HEK293 (cell line): Measurements from ENCODE around the gene NOC4L.

Experiments
- CTCF ChIP-seq: fragments of 450-650 bp; formaldehyde crosslinking; IDR thresholded peaks from 2 replicates; pipeline ENCODE4 v1.5.1; 2016; ENCODE audit warnings: missing biosample characterization, missing genetic modification characterization
- FEZF1 ChIP-seq: fragments of 450-650 bp; formaldehyde crosslinking; IDR thresholded peaks from 2 replicates; pipeline ENCODE4 v1.5.1; 2016; ENCODE audit warnings: missing biosample characterization, missing genetic modification characterization
- MYNN ChIP-seq: fragments of 450-650 bp; formaldehyde crosslinking; IDR thresholded peaks from 2 replicates; pipeline ENCODE4 v1.5.1; 2016; ENCODE audit warnings: missing biosample characterization, missing genetic modification characterization, borderline replicate concordance
- SCRT2 ChIP-seq: fragments of 450-650 bp; formaldehyde crosslinking; IDR thresholded peaks from 2 replicates; pipeline ENCODE4 v1.5.1; 2016; ENCODE audit warnings: missing biosample characterization, missing genetic modification characterization
- SP7 ChIP-seq: fragments of 450-650 bp; formaldehyde crosslinking; IDR thresholded peaks from 2 replicates; pipeline ENCODE4 v1.5.1; 2016; ENCODE audit warnings: missing biosample characterization, missing genetic modification characterization
- ZBTB26 ChIP-seq: fragments of 450-650 bp; formaldehyde crosslinking; optimal IDR thresholded peaks from 2 replicates; pipeline ENCODE3; 2016; ENCODE audit warnings: missing biosample characterization, mild to moderate bottlenecking, missing genetic modification characterization
- ZNF132 ChIP-seq: fragments of 450-650 bp; formaldehyde crosslinking; IDR thresholded peaks from 2 replicates; pipeline ENCODE4 v1.5.1; 2017; ENCODE audit warnings: missing biosample characterization, missing genetic modification characterization, borderline replicate concordance
- ZNF148 ChIP-seq: fragments of 450-650 bp; formaldehyde crosslinking; IDR thresholded peaks from 2 replicates; pipeline ENCODE4 v1.5.0; 2017; ENCODE audit warnings: missing biosample characterization, missing genetic modification characterization, borderline replicate concordance
- ZNF18 ChIP-seq: fragments of 450-650 bp; formaldehyde crosslinking; IDR thresholded peaks from 2 replicates; pipeline ENCODE4 v1.5.1; 2016; ENCODE audit warnings: missing biosample characterization, missing genetic modification characterization
- ZNF239 ChIP-seq: fragments of 450-650 bp; formaldehyde crosslinking; IDR thresholded peaks from 2 replicates; pipeline ENCODE4 v1.5.1; 2016; ENCODE audit warnings: missing biosample characterization, missing genetic modification characterization
- ZNF423 ChIP-seq: fragments of 450-650 bp; formaldehyde crosslinking; IDR thresholded peaks from 2 replicates; pipeline ENCODE4 v1.5.1; 2016; ENCODE audit warnings: missing biosample characterization, missing genetic modification characterization
- ZNF501 ChIP-seq: fragments of 450-650 bp; formaldehyde crosslinking; IDR thresholded peaks from 2 replicates; pipeline ENCODE4 v1.5.1; 2016; ENCODE audit warnings: missing biosample characterization, missing genetic modification characterization
- ZNF518A ChIP-seq: fragments of 450-650 bp; formaldehyde crosslinking; conservative IDR thresholded peaks from 2 replicates; pipeline ENCODE4 v1.5.1; 2016; ENCODE audit warnings: low read depth, missing biosample characterization, missing genetic modification characterization
- ZNF529 ChIP-seq: fragments of 450-650 bp; formaldehyde crosslinking; IDR thresholded peaks from 2 replicates; pipeline ENCODE4 v1.5.1; 2017; ENCODE audit warnings: missing genetic modification characterization, missing biosample characterization; ENCODE audit not compliant: insufficient replicate concordance
- ZNF555 ChIP-seq: fragments of 450-650 bp; formaldehyde crosslinking; conservative IDR thresholded peaks from 2 replicates; pipeline ENCODE4 v1.5.1; 2017; ENCODE audit warnings: missing biosample characterization, mild to moderate bottlenecking, missing genetic modification characterization, inconsistent platforms
- ZNF560 ChIP-seq: fragments of 450-650 bp; formaldehyde crosslinking; IDR thresholded peaks from 2 replicates; pipeline ENCODE4 v1.5.1; 2017; ENCODE audit warnings: missing biosample characterization, missing genetic modification characterization, borderline replicate concordance
- ZNF600 ChIP-seq: fragments of 450-650 bp; formaldehyde crosslinking; IDR thresholded peaks from 2 replicates; pipeline ENCODE4 v1.5.1; 2016; ENCODE audit warnings: missing biosample characterization, missing genetic modification characterization
- ZNF621 ChIP-seq: fragments of 450-650 bp; formaldehyde crosslinking; IDR thresholded peaks from 2 replicates; pipeline ENCODE4 v1.5.1; 2017; ENCODE audit warnings: missing biosample characterization, missing genetic modification characterization
- ZNF623 ChIP-seq: fragments of 450-650 bp; formaldehyde crosslinking; IDR thresholded peaks from 2 replicates; pipeline ENCODE4 v1.5.1; 2016; ENCODE audit warnings: missing biosample characterization, missing genetic modification characterization
- ZNF624 ChIP-seq: fragments of 450-650 bp; formaldehyde crosslinking; IDR thresholded peaks from 2 replicates; pipeline ENCODE4 v1.5.1; 2017; ENCODE audit warnings: missing biosample characterization, missing genetic modification characterization
- ZNF626 ChIP-seq: fragments of 450-650 bp; sonication (Bioruptor Pico); formaldehyde crosslinking; IDR thresholded peaks from 2 replicates; pipeline ENCODE4 v1.5.1; 2018; ENCODE audit warnings: missing biosample characterization, missing genetic modification characterization, inconsistent platforms
- ZNF629 ChIP-seq: fragments of 450-650 bp; formaldehyde crosslinking; IDR thresholded peaks from 2 replicates; pipeline ENCODE4 v1.5.1; 2017; ENCODE audit warnings: missing biosample characterization, missing genetic modification characterization
- ZNF677 ChIP-seq: fragments of 450-650 bp; IDR thresholded peaks from 2 replicates; pipeline ENCODE4 v1.5.0; 2018; ENCODE audit warnings: missing biosample characterization, mild to moderate bottlenecking, missing genetic modification characterization, moderate library complexity
- ZNF692 ChIP-seq: fragments of 450-650 bp; formaldehyde crosslinking; IDR thresholded peaks from 2 replicates; pipeline ENCODE4 v1.5.1; 2016; ENCODE audit warnings: missing biosample characterization, missing genetic modification characterization
- ZNF701 ChIP-seq: fragments of 450-650 bp; formaldehyde crosslinking; IDR thresholded peaks from 2 replicates; pipeline ENCODE4 v1.5.1; 2016; ENCODE audit warnings: missing biosample characterization, missing genetic modification characterization
- ZNF791 ChIP-seq: fragments of 450-650 bp; formaldehyde crosslinking; IDR thresholded peaks from 2 replicates; pipeline ENCODE4 v1.5.1; 2016; ENCODE audit warnings: missing biosample characterization, missing genetic modification characterization

Gene NOC4L

GRCh38 chr12:132153501-132154340 is 9.5 kb downstream of the NOC4L start (continued):
- TF ChIP-seq ZNF692 = no peak
- TF ChIP-seq SCRT2 (tag by site-specific recombination) = no peak
- TF ChIP-seq ZNF701 = no peak
- no peak for TF ChIP-seq FEZF1 (tag by site-specific recombination)
- no peak for TF ChIP-seq ZNF560
- no peak for TF ChIP-seq ZNF518A (tag by site-specific recombination)
- TF ChIP-seq CTCF (tag by site-specific recombination) = peak; percentile 94
- no peak for TF ChIP-seq ZNF555 (tag by site-specific recombination)
- no peak for TF ChIP-seq ZNF18 (tag by site-specific recombination)
- TF ChIP-seq ZNF621 (tag by site-specific recombination) = no peak
- no peak for TF ChIP-seq ZNF239 (tag by site-specific recombination)
- TF ChIP-seq ZNF423 = no peak
- TF ChIP-seq ZNF629 = peak; percentile 65
- no peak for TF ChIP-seq ZNF677 (tag by site-specific recombination)
- TF ChIP-seq ZNF501 = no peak
- no peak for TF ChIP-seq ZNF626 (tag by site-specific recombination)
- peak; percentile 67 for TF ChIP-seq ZNF600 (tag by site-specific recombination)
- no peak for TF ChIP-seq ZBTB26 (tag by site-specific recombination)
- TF ChIP-seq ZNF132 (tag by site-specific recombination) = no peak
- 0 out of 2 replicates have a peak, but pooled peaks have one; percentile 58 for TF ChIP-seq SP7
- no peak for TF ChIP-seq ZNF791 (tag by site-specific recombination)
- peak; percentile 99 for TF ChIP-seq ZNF623 (tag by site-specific recombination)
- TF ChIP-seq MYNN = no peak
- TF ChIP-seq ZNF529 = no peak
- no peak for TF ChIP-seq ZNF148 (tag by site-specific recombination)
- TF ChIP-seq ZNF624 (tag by site-specific recombination) = no peak
